HepG2 (cell line): Measurements from ENCODE around the gene CTNNA3. TPM values are rescaled to one million over a fixed set of nuclear protein-coding genes. Genes with fewer than 3 reads are reported as not detected.

Experiments used
- ATAC-seq: fragments of 200-7000 bp; cut with Tn5 transposase; 3 replicates; pipeline ENCODE4 v1.9.1; 2020; ENCODE audit warnings: mild to moderate bottlenecking, moderate library complexity
- BruUV-seq: library from RNA; stranded (reverse); fragments of 400-500 nt; replicated peaks from 2 replicates; lab custom pipeline; 2021; lab: Mats Ljungman, UMichigan
- CTCF ChIA-PET: fragments of 300-600 bp; formaldehyde crosslinking; extraction: SDS; loops from one replicate; lab custom pipeline; 2021; ENCODE audit warnings: low total read pairs, inconsistent platforms, low intra/inter-chr PET ratio; lab: Yijun Ruan, JAX
- POLR2A ChIA-PET: fragments of 350-600 bp; sonication (Branson Sonifier 250); formaldehyde crosslinking; loops from one replicate; lab custom pipeline; 2020; ENCODE audit warnings: antibody characterized with exemption, inconsistent platforms; lab: Yijun Ruan, JAX
- DNase-seq: peaks from one replicate; pipeline ENCODE4 v3.0.0-alpha.2; 2015; ENCODE audit warnings: low spot score
- FAIRE-seq: peaks from 3 replicates; lab custom pipeline; 2011; peaks lifted over from hg19 to GRCh38; lab: Jason Lieb, UNC
- H2AFZ ChIP-seq: one replicate; pipeline ENCODE4 v1.6.1; 2011; ENCODE audit warnings: low read length, inconsistent platforms
- H3K27ac ChIP-seq: fragments of 300-600 bp; 3 replicates; pipeline ENCODE4 v1.8.0; 2011; ENCODE audit warnings: mixed run types, mild to moderate bottlenecking, mixed read lengths, low read length, inconsistent platforms; ENCODE audit not compliant: insufficient read depth; ENCODE audit errors: extremely low read length
- H3K27me3 ChIP-seq, 2 experiments: fragments of 200-600 bp in 1 of 2; 2 replicates in 1 of 2; 3 replicates in 1 of 2; pipeline versions ENCODE4 v1.6.0 to v1.8.0; 2011; ENCODE audit warnings: low read length in 2 of 2, mild to moderate bottlenecking in 2 of 2, moderate library complexity in 2 of 2, inconsistent platforms in 1 of 2; ENCODE audit not compliant: insufficient read depth in 2 of 2, control insufficient read depth in 1 of 2
- H3K36me3 ChIP-seq, 2 experiments: fragments of 200-600 bp in 1 of 2; replicated peaks in 1 of 2; 2 replicates in 1 of 2; 3 replicates in 1 of 2; pipeline versions ENCODE4 v1.5.1 to v1.8.0; 2011; ENCODE audit warnings: low read length in 2 of 2, inconsistent platforms in 1 of 2; ENCODE audit not compliant: insufficient read depth in 2 of 2, control insufficient read depth in 1 of 2
- H3K4me1 ChIP-seq: 2 replicates; pipeline ENCODE4 v1.5.1; 2012; ENCODE audit warnings: low read length, inconsistent platforms; ENCODE audit not compliant: insufficient read depth
- H3K4me2 ChIP-seq: 2 replicates; pipeline ENCODE4 v1.6.0; 2011; ENCODE audit warnings: low read depth, low read length, inconsistent platforms
- H3K4me3 ChIP-seq, 3 experiments: fragments of 200-600 bp in 1 of 3; sonication (generic), shearing (Covaris generic) in 1 of 3; replicated peaks in 1 of 3; 2 replicates each; pipeline ENCODE4 v1.5.1; 2011 to 2016; ENCODE audit warnings: low read length in 3 of 3, inconsistent platforms in 2 of 3, low read depth in 2 of 3, mild to moderate bottlenecking in 2 of 3, control low read depth in 1 of 3, mixed read lengths in 1 of 3; ENCODE audit not compliant: insufficient read depth in 1 of 3
- H3K79me2 ChIP-seq: one replicate; pipeline ENCODE4 v1.6.1; 2011; ENCODE audit warnings: low read length, inconsistent platforms; ENCODE audit not compliant: insufficient read depth
- H3K9ac ChIP-seq: 2 replicates; pipeline ENCODE4 v1.6.0; 2011; ENCODE audit warnings: mild to moderate bottlenecking, low read depth, low read length, inconsistent platforms; ENCODE audit not compliant: insufficient read depth
- H3K9me3 ChIP-seq: 2 replicates; pipeline ENCODE4 v1.5.1; 2012; ENCODE audit warnings: mild to moderate bottlenecking, low read length
- H4K20me1 ChIP-seq: 2 replicates; pipeline ENCODE4 v1.6.0; 2011; ENCODE audit warnings: inconsistent platforms, mild to moderate bottlenecking, low read length, moderate library complexity; ENCODE audit not compliant: insufficient read depth
- BORCS8-MEF2B ChIP-seq: sonication (generic); formaldehyde crosslinking; IDR thresholded peaks from 2 replicates; pipeline ENCODE4 v1.8.0; 2022; ENCODE audit warnings: mild to moderate bottlenecking, missing genetic modification reagents
- GMEB2 ChIP-seq: IDR thresholded peaks from 2 replicates; pipeline ENCODE4 v1.6.1; 2016; ENCODE audit warnings: missing biosample characterization, missing genetic modification reagents, low read depth
- HDAC2 ChIP-seq: sonication (generic); formaldehyde crosslinking; IDR thresholded peaks from 2 replicates; pipeline ENCODE4 v1.4.0; 2020; ENCODE audit warnings: missing genetic modification reagents
- HOXA7 ChIP-seq: sonication (generic); formaldehyde crosslinking; IDR thresholded peaks from 2 replicates; pipeline ENCODE4 v1.8.1; 2022; ENCODE audit warnings: mild to moderate bottlenecking, missing genetic modification reagents, moderate library complexity
- KLF6 ChIP-seq: IDR thresholded peaks from 2 replicates; pipeline ENCODE4 v1.8.0; 2016; ENCODE audit warnings: missing biosample characterization, missing genetic modification reagents
- MZF1 ChIP-seq: sonication (generic); formaldehyde crosslinking; IDR thresholded peaks from 2 replicates; pipeline ENCODE4 v1.8.1; 2023; ENCODE audit warnings: mild to moderate bottlenecking, missing genetic modification reagents, borderline replicate concordance
- NFKBIZ ChIP-seq: IDR thresholded peaks from 2 replicates; pipeline ENCODE4 v1.6.1; 2018; ENCODE audit warnings: missing genetic modification reagents, missing compliant biosample characterization
- PLSCR1 ChIP-seq: sonication (generic); formaldehyde crosslinking; IDR thresholded peaks from 2 replicates; pipeline ENCODE4 v1.5.0; 2020; ENCODE audit warnings: missing genetic modification reagents, mild to moderate bottlenecking, borderline replicate concordance
- POGZ ChIP-seq: sonication (generic); formaldehyde crosslinking; IDR thresholded peaks from 2 replicates; pipeline ENCODE4 v1.4.0; 2020; ENCODE audit warnings: mild to moderate bottlenecking, missing genetic modification reagents
- PPARG ChIP-seq: conservative IDR thresholded peaks from 2 replicates; pipeline ENCODE4 v1.6.1; 2016; ENCODE audit warnings: missing biosample characterization, missing genetic modification reagents
- PRDM4 ChIP-seq: sonication (generic); formaldehyde crosslinking; IDR thresholded peaks from 2 replicates; pipeline ENCODE4 v1.9.0; 2021; ENCODE audit warnings: missing genetic modification reagents, borderline replicate concordance
- WIZ ChIP-seq: sonication (generic); formaldehyde crosslinking; IDR thresholded peaks from 2 replicates; pipeline ENCODE4 v1.5.1; 2020; ENCODE audit warnings: mild to moderate bottlenecking, missing genetic modification reagents
- ZNF274 ChIP-seq: sonication (generic); formaldehyde crosslinking; IDR thresholded peaks from 2 replicates; pipeline ENCODE4 v1.5.1; 2020; ENCODE audit warnings: mild to moderate bottlenecking, missing genetic modification reagents
- ZNF350 ChIP-seq: sonication (generic); formaldehyde crosslinking; IDR thresholded peaks from 2 replicates; pipeline ENCODE4 v1.4.0; 2020; ENCODE audit warnings: mild to moderate bottlenecking, low read depth, missing genetic modification reagents, borderline replicate concordance
- ZNF432 ChIP-seq: sonication (generic); formaldehyde crosslinking; IDR thresholded peaks from 2 replicates; pipeline ENCODE4 v1.5.0; 2020; ENCODE audit warnings: missing genetic modification reagents, mild to moderate bottlenecking, borderline replicate concordance
- ZNF557 ChIP-seq: sonication (generic); formaldehyde crosslinking; IDR thresholded peaks from 2 replicates; pipeline ENCODE4 v1.4.0; 2020; ENCODE audit warnings: missing genetic modification reagents
- ZNF614 ChIP-seq: IDR thresholded peaks from 2 replicates; pipeline ENCODE4 v1.6.1; 2018; ENCODE audit warnings: missing biosample characterization, missing genetic modification reagents, inconsistent platforms, borderline replicate concordance
- WGBS: methylation state at CpG from one replicate; pipeline ENCODE4 v1.1.6; 2017; ENCODE audit warnings: low lambda C conversion rate; 5-methylcytosine and 5-hydroxymethylcytosine counted together
- in situ Hi-C: cut with HindIII; loops from 2 replicates; pipeline ENCODE4 v1.10.0; 2017; ENCODE audit warnings: low pct_unique_long_range_greater_than_20kb; ENCODE audit not compliant: extremely low pct_ligation_motif_present
- intact Hi-C: fragments of 100-400 bp; cut with micrococcal nuclease; formaldehyde crosslinking; loops from one replicate; pipeline ENCODE4 v1.10.0; 2022; ENCODE audit not compliant: unreplicated experiment
- polyA plus RNA-seq, 8 experiments: library from polyadenylated mRNA; depleted of rRNA in 3 of 8; stranded (reverse) in 7 of 8; unstranded in 1 of 8; fragments of >200 nt; fragmentation: Illumina TruSeq in 4 of 8; extraction: Trizol in 4 of 8; gene quantifications; 2 replicates each; pipeline versions ENCODE4 v1.2.1 to v1.2.3, GENCODE V29; 2011 to 2016; ENCODE audit warnings: low read depth in 4 of 8, missing spikeins in 1 of 8, mixed read lengths in 1 of 8; ENCODE audit not compliant: insufficient read depth in 1 of 8
- total RNA-seq, 5 experiments: library from RNA; depleted of rRNA; stranded (reverse); fragments of >200 nt; fragmentation: Illumina TruSeq; extraction: Trizol; gene quantifications; 2 replicates each; pipeline ENCODE4 v1.2.3, GENCODE V29; 2016; ENCODE audit warnings: low read depth in 1 of 5

The CTNNA3 gene
- total and polyA plus RNA-seq, 2 of the 13 experiments (the other 11 are each of a cell fraction or from before 2014, with no cell fraction given) = not detected

GRCh38 chr10:66283064-66283463, 1412.9 kb downstream of the CTNNA3 start:
- CTCF ChIA-PET = no interaction called here
- POLR2A ChIA-PET = no interaction called here
- intact Hi-C loops (no loop called here), in situ Hi-C loops (no loop called here)
- Histone ChIP-seq H3K9me3 (no peaks in the 10 kb centered on the region), H3K4me1 (peaks cover 21% of the 10 kb centered on the region), H3K27ac (no peak overlapping the region), H3K27me3 (no peaks in the 10 kb centered on the region), H3K79me2 (no peaks in the 10 kb centered on the region), H3K4me2 (no peak overlapping the region), H3K36me3 (no peaks in the 10 kb centered on the region), H2AFZ (no peak overlapping the region), H3K4me3 (no peak overlapping the region), H4K20me1 (no peaks in the 10 kb centered on the region), H3K9ac (no peak overlapping the region)
- FAIRE-seq (no peak), DNase-seq (no peak), ATAC-seq (no peak)
- WGBS = 81% methylated on average over 2 of the region's 2 CpGs
- TF ChIP-seq KLF6 (CRISPR knock-in tag) = no peak
- no peak for TF ChIP-seq PPARG (CRISPR knock-in tag)
- no peak for TF ChIP-seq HDAC2 (CRISPR knock-in tag)
- TF ChIP-seq POGZ (CRISPR knock-in tag) = no peak
- no peak for TF ChIP-seq ZNF432 (CRISPR knock-in tag)
- no peak for TF ChIP-seq ZNF350 (CRISPR knock-in tag)
- TF ChIP-seq ZNF557 (CRISPR knock-in tag) = no peak
- no peak for TF ChIP-seq BORCS8-MEF2B
- no peak for TF ChIP-seq PLSCR1 (CRISPR knock-in tag)
- TF ChIP-seq MZF1 (CRISPR knock-in tag) = no peak
- no peak for TF ChIP-seq ZNF274
- TF ChIP-seq HOXA7 (CRISPR knock-in tag) = no peak
- TF ChIP-seq ZNF614 (CRISPR knock-in tag) = no peak
- TF ChIP-seq PRDM4 = no peak
- no peak for TF ChIP-seq GMEB2 (CRISPR knock-in tag)
- no peak for TF ChIP-seq NFKBIZ (CRISPR knock-in tag)
- no peak for TF ChIP-seq WIZ
- BruUV-seq = no TSS peak
